Endothelial cell (in vitro differentiated cells): ENCODE data around the gene FDPS. TPM values are rescaled to one million over a fixed set of nuclear protein-coding genes. Genes with fewer than 3 reads are reported as not detected.
"Not testable (repeated sequence)": the region's sequence is repeated elsewhere in the genome, so short reads cannot be mapped to it uniquely, and the experiment has no call there.

Source experiments
- DNase-seq: peaks from one replicate; pipeline ENCODE4 v3.0.0; 2021; ENCODE audit warnings: low spot score
- H3K27ac Mint-ChIP-seq: one replicate; pipeline ENCODE4 v1.8.0; 2021; ENCODE audit warnings: mixed read lengths, inconsistent platforms; ENCODE audit not compliant: unreplicated experiment
- H3K27me3 Mint-ChIP-seq: one replicate; pipeline ENCODE4 v1.8.0; 2021; ENCODE audit warnings: mild to moderate bottlenecking, moderate library complexity, mixed read lengths, inconsistent platforms; ENCODE audit not compliant: unreplicated experiment
- H3K36me3 Mint-ChIP-seq: one replicate; pipeline ENCODE4 v1.8.0; 2021; ENCODE audit warnings: mild to moderate bottlenecking, low read depth, mixed read lengths, inconsistent platforms; ENCODE audit not compliant: unreplicated experiment
- H3K4me1 Mint-ChIP-seq: one replicate; pipeline ENCODE4 v1.8.0; 2021; ENCODE audit warnings: mild to moderate bottlenecking, mixed read lengths, inconsistent platforms; ENCODE audit not compliant: unreplicated experiment
- H3K4me3 Mint-ChIP-seq: one replicate; pipeline ENCODE4 v1.8.0; 2021; ENCODE audit warnings: mild to moderate bottlenecking, mixed read lengths, inconsistent platforms; ENCODE audit not compliant: unreplicated experiment
- H3K9me3 Mint-ChIP-seq: one replicate; pipeline ENCODE4 v1.8.0; 2021; ENCODE audit warnings: mixed read lengths, inconsistent platforms; ENCODE audit not compliant: unreplicated experiment
- total RNA-seq: library from RNA; stranded (reverse); fragmentation: NEBNext Ultra II Directional; extraction: Animal tissue kit (Norgen Biotek cat#: 25700); gene quantifications from one replicate; pipeline ENCODE4 v1.2.1, GENCODE V29; 2021; ENCODE audit not compliant: unreplicated experiment
- TF ChIP-seq, protein P1 (sequence below): fragments of 200-600 bp; sonication (generic); IDR thresholded peaks from one replicate; pipeline ENCODE4 v1.5.0; 2021; ENCODE audit warnings: antibody characterized with exemption; ENCODE audit not compliant: unreplicated experiment

FDPS gene
- total RNA-seq, 1 donor from 2014 or later = 540 TPM

DNA sequence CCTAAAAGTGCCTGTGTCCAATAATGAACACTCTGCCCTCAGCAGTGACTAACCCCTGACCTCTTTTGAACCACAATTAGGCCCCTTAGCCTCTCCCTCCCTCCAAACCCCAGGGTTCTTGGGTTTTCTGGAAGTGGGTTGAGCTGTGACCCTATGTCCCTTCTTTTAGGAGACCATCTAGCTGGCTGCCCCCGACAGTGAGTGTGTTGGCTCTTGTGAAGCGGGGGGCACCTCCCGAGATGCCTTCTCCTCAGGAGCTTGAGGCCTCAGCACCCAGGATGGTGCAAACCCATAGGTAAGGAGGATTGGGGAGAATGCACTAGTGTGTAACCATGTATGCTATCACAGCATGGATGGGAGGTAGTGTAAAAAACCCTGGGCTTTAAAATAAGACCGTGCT is 19.3 kb downstream of the FDPS start:
- Mint-ChIP-seq H3K4me1 (peaks cover 9% of the 10 kb centered on the region), H3K36me3 (peaks cover 22% of the 10 kb centered on the region), H3K4me3 (no peak overlapping the region), H3K9me3 (no peaks in the 10 kb centered on the region), H3K27ac (no peak overlapping the region), H3K27me3 (peaks cover 4% of the 10 kb centered on the region)
- DNase-seq = no peak
- TF ChIP-seq, protein P1, sequence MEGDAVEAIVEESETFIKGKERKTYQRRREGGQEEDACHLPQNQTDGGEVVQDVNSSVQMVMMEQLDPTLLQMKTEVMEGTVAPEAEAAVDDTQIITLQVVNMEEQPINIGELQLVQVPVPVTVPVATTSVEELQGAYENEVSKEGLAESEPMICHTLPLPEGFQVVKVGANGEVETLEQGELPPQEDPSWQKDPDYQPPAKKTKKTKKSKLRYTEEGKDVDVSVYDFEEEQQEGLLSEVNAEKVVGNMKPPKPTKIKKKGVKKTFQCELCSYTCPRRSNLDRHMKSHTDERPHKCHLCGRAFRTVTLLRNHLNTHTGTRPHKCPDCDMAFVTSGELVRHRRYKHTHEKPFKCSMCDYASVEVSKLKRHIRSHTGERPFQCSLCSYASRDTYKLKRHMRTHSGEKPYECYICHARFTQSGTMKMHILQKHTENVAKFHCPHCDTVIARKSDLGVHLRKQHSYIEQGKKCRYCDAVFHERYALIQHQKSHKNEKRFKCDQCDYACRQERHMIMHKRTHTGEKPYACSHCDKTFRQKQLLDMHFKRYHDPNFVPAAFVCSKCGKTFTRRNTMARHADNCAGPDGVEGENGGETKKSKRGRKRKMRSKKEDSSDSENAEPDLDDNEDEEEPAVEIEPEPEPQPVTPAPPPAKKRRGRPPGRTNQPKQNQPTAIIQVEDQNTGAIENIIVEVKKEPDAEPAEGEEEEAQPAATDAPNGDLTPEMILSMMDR = no peak

DNA sequence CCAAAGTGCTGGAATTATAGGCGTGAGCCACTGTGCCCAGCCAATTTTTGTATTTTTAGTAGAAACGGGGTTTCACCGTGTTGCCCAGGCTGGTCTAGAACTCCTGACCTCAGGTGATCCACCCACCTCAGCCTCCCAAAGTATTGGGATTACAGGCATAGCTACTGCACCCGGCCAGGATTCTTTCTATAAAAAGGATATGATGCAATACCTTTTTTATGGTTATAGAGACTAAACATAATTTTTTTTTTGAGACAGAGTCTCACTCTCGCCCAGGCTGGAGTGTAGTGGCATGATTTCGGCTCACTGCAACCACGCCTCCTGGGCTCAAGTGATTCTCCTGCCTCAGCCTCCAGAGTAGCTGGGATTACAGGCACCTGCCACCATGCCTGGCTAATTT is 20.2 kb downstream of the FDPS start:
- not testable (repeated sequence) for DNase-seq, H3K27ac Mint-ChIP-seq, H3K4me1 Mint-ChIP-seq, H3K27me3 Mint-ChIP-seq, H3K9me3 Mint-ChIP-seq, H3K4me3 Mint-ChIP-seq
- H3K36me3 Mint-ChIP-seq = peaks cover 22% of the 10 kb centered on the region

DNA sequence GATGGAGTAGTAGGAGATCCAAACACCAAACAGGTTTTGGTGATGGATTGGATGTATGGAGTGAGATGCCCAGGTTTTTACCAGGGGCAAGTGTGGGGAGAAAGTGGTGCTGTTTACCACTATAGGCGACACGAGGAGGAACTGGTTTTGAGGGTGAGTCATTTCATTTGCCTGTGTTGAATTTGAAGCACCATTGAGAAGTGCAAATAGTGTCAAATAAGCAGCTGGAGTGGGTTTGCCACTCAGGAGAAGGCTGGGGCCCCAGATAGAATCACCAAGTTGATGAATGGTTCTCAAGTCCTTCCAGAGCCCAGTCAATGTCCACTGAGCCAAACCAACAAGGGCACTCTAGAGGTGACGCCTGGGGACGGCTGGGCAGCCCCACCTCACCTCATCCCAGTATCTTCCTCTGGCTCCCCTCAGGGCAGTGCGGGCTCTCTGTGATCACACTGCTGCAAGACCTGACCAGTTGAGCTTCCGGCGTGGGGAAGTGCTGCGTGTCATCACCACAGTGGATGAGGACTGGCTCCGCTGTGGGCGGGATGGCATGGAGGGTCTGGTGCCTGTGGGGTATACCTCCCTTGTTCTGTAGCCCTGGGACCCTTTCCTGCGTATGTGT is 21.4 kb downstream of the FDPS start:
- Mint-ChIP-seq H3K27ac (no peak overlapping the region), H3K9me3 (no peaks in the 10 kb centered on the region), H3K27me3 (peaks cover 6% of the 10 kb centered on the region), H3K4me3 (no peak overlapping the region), H3K36me3 (peaks cover 22% of the 10 kb centered on the region), H3K4me1 (peaks cover 9% of the 10 kb centered on the region)
- DNase-seq = no peak
- TF ChIP-seq, protein P1 = no peak

DNA sequence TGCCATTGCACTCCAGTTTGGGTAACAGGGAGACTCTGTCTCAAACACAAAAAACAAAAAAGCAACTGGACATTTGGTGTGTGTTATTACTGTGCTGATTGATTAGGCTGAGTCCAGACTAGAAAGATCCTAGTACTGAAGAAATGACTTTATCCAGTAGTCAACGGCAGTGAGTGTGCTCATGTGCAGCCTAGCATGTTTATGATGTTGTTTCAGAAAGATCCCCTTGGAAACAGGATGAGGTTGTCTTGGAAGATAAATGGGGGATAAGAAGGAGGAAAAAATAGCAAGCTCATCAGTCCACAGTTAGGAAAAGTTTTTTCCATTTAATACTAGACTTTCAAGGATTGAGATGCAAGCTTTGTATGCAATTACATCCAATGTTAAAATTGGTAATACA is 26.3 kb downstream of the FDPS start:
- Mint-ChIP-seq H3K27me3 (peaks cover 2% of the 10 kb centered on the region), H3K36me3 (peaks cover 27% of the 10 kb centered on the region), H3K9me3 (no peaks in the 10 kb centered on the region), H3K4me1 (no peaks in the 10 kb centered on the region), H3K27ac (no peak overlapping the region), H3K4me3 (no peak overlapping the region)
- no peak for DNase-seq
- TF ChIP-seq, protein P1 = no peak

DNA sequence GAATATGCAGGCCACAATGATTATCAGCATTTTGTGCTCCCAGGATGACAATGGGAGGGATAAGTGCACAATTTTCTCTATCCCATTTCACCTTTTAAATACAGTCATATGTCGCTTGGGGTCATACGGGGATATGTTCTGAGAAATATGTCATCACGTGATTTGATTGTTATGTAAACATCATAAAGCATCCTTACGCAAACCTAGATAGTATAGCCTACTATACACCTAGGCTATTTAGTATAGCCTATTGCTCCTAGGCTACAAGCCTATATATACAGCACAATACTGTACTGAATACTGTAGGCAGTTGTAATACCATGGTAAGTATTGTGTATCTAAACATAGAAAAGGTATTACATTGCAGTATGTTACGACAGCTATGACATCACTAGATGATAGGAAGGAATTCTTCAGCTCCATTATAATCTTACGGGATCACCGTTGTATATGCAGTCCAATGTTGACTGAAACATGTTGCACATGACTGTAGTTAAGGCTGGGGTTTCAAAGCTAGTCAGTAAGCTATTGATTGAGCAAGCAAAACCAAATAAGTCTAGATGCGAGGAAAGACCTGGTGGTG is 30.9 kb downstream of the FDPS start:
- TF ChIP-seq, protein P1 = no peak
- H3K9me3 Mint-ChIP-seq = no peaks in the 10 kb centered on the region
- no peak overlapping the region for H3K4me3 Mint-ChIP-seq
- DNase-seq = no peak
- no peak overlapping the region for H3K27ac Mint-ChIP-seq
- peaks cover 36% of the 10 kb centered on the region for H3K36me3 Mint-ChIP-seq
- peaks cover 2% of the 10 kb centered on the region for H3K27me3 Mint-ChIP-seq
- no peaks in the 10 kb centered on the region for H3K4me1 Mint-ChIP-seq
